NCI-H1694 (cell line): Measurements from ENCODE around the gene CIBAR2.

Experiments
- DNase-seq: peaks from one replicate; lab custom pipeline; 2025; lab: John Stamatoyannopoulos, UW

The CIBAR2 gene

GRCh38 chr16:85103114-85104079 is 8.9 kb downstream of the CIBAR2 start:
- no peak for DNase-seq

- DNase-seq: no peak
These were observed 10.2 kb downstream of the CIBAR2 start for GRCh38 chr16:85101956-85102630.

GRCh38 chr16:85100265-85100664 is 12.0 kb downstream of the CIBAR2 start:
- no peak for DNase-seq

- DNase-seq: no peak
These were observed 13.7 kb downstream of the CIBAR2 start for GRCh38 chr16:85098565-85098964.

GRCh38 chr16:85096921-85097320 is 15.4 kb downstream of the CIBAR2 start:
- no peak for DNase-seq

GRCh38 chr16:85094812-85095211 is 17.5 kb downstream of the CIBAR2 start:
- DNase-seq: no peak

GRCh38 chr16:85094176-85094805 is 18.0 kb downstream of the CIBAR2 start:
- no peak for DNase-seq

GRCh38 chr16:85093705-85094104 is 18.6 kb downstream of the CIBAR2 start:
- no peak for DNase-seq

GRCh38 chr16:85092851-85093250 is 19.4 kb downstream of the CIBAR2 start:
- DNase-seq: no peak

- DNase-seq: no peak
These were observed 20.0 kb downstream of the CIBAR2 start for GRCh38 chr16:85092309-85092708.

GRCh38 chr16:85091522-85091910 is 20.8 kb downstream of the CIBAR2 start:
- no peak for DNase-seq

- DNase-seq: no peak
These were observed 21.3 kb downstream of the CIBAR2 start for GRCh38 chr16:85090873-85091521.

GRCh38 chr16:85090181-85090580 is 22.1 kb downstream of the CIBAR2 start:
- no peak for DNase-seq

GRCh38 chr16:85089525-85089924 is 22.7 kb downstream of the CIBAR2 start:
- DNase-seq: no peak

GRCh38 chr16:85088570-85089199 is 23.6 kb downstream of the CIBAR2 start:
- DNase-seq: no peak

GRCh38 chr16:85087899-85088569 is 24.2 kb downstream of the CIBAR2 start:
- no peak for DNase-seq

- peak; percentile 85 for DNase-seq
These were observed 25.7 kb downstream of the CIBAR2 start for GRCh38 chr16:85086347-85087291.

GRCh38 chr16:85085721-85086120 is 26.6 kb downstream of the CIBAR2 start:
- no peak for DNase-seq

- no peak for DNase-seq
These were observed 27.3 kb downstream of the CIBAR2 start for GRCh38 chr16:85084841-85085510.
